GM20000 (cell line): Measurements from ENCODE around the gene ABTB1.
"Not testable (repeated sequence)": the region's sequence is repeated elsewhere in the genome, so short reads cannot be mapped to it uniquely, and the experiment has no call there.

Source experiments
- DNase-seq: peaks from one replicate; pipeline ENCODE4 v3.0.0; 2012; ENCODE audit warnings: low spot score
- CTCF ChIP-seq: IDR thresholded peaks from 2 replicates; pipeline ENCODE4 v1.5.1; 2012; ENCODE audit warnings: mild to moderate bottlenecking, control low read depth; ENCODE audit errors: extremely low read depth, missing control alignments

ABTB1 gene

GRCh38 chr3:127677541-127678314 is 5.0 kb downstream of the ABTB1 start:
- no peak for DNase-seq
- no peak for TF ChIP-seq CTCF

DNA sequence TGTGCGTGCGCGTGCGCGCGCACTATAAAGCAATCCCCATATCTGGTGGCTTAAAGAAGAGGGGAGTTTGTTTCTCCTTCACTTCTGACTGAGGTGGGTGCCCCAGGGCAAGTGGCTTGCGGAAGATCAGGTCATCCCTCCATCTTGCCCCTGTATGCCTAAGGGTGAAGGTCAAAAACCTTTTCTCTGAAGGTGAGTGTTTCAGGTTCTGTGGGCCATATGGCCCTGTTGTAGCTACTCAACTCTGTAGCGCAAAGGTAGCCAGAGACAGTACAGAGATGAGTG is 5.5 kb downstream of the ABTB1 start:
- no peak for TF ChIP-seq CTCF
- no peak for DNase-seq

DNA sequence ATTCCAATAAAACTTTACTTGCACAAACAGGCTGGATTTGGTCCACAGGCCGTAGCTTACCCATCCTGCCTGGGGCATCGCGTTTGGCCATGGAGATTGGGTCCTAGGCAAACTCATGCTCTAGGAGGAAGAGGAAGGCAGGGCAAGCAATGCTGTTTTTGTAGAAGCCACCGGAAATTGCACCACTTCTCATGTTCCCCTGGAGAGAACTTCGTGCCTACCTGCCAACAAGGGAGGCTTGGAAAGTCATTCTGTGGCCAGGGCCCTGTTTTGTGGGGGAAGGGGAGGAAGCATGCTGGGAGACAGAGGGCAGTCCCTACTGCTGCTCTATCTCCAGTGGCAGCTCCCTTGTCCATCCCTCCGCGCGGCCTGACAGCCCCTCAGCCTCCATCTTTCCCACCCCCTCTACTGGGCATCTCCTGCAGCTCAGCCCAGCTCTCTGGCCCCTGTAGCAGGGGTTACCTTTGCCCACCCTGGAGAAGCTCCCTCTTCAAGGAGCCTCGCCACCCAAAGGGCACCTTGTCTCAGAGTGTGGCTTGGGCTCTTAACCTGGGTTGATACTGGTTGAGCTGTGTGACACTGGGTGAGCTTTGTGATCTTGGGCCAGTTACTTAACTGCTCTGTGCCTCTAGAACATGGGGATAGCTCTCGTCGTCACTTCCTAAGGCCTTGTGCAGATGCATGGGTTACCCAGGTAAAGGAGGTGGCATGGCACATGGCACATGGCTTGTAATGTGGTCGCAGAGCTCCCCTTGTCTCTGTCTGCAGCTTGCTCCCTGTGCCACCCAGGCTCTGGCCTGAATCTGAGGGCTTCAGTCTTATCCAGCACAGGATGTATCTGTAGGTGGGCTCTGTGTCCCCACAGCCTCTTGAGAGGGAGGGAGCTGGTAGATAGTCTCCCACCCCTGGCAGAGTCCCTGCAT is 6.1 kb downstream of the ABTB1 start:
- no peak for TF ChIP-seq CTCF
- DNase-seq: no peak

DNA sequence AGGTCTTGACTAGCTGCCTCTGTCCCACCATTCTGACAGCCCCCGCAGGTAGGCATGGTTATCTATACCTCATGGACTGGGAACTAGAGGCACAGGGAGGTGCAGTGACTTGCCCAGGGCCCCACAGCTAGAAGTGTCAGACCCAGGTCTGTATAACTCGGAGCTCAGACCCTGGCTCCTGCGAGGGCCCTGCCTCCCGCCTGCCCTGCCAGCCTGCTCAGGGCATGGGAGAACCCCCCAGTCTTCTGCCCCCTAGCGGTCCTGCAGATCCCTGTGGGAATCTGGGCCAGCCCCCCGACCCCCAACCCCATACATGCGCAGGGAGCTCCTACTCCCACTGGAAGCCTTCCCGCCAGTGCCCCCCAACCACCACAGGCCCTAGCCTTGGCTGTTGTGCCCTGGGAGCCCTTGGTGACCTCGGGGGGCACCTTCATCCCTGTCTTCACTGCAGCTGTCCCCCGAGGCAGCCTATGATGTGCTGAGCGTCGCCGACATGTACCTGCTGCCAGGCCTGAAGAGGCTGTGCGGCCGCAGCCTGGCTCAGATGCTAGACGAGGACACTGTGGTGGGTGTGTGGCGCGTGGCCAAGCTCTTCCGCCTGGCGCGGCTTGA is 6.9 kb downstream of the ABTB1 start:
- no peak for TF ChIP-seq CTCF
- no peak for DNase-seq

DNA sequence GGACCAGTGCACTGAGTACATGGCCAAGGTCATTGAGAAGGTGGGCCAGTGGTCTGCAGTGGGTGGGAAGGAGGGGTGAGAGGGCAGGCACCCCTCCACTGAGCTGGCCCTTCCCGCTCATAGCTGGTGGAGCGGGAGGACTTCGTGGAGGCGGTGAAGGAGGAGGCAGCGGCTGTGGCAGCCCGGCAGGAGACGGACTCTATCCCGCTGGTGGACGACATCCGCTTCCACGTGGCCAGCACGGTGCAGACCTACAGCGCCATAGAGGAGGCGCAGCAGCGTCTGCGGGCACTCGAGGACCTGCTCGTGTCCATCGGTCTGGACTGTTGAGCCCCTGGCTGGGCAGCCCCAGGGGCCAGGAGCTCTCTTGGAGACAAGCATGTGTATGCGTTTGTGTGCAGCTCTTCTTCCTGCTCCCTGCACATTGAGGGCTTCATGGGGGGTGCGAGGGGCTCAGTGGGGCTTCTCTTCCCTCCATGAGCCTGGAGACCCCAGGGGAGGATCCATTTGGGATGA is 7.5 kb downstream of the ABTB1 start:
- no peak for TF ChIP-seq CTCF
- DNase-seq: no peak

DNA sequence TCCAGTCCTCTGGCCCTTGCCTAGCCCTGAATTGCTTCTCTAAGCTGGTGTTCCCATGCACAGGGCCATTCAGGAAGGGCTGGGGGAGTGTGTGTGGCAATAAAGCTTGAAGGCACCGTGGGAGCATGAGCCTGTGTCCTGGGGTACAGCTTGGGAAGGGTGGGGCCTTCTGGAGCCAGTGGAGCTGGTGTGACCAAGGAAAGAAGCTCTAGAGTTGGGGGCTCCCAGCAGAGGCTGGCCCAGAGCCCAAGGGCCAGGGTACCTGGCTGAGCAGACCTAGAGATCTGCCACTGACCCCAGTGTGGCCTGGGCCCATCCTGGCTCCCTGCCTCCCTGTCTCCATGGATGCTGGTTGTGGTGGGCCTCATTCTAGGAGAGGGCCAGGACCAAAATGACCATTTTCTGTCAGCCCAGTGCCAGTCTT is 8.1 kb downstream of the ABTB1 start:
- TF ChIP-seq CTCF: no peak
- DNase-seq: no peak

- not testable (repeated sequence) for DNase-seq
Measured at GRCh38 chr3:127682175-127682554, 9.4 kb downstream of the ABTB1 start.
